Effector memory CD8-positive, alpha-beta T cell (primary cell): Measurements from ENCODE around the gene TIMP3.
A peak's percentile ranks its signal among the peaks of the same experiment; 100 is the strongest.

Experiments
- ATAC-seq: fragments of 150-1000 bp; cut with Tn5 transposase; replicated peaks from 2 replicates; pipeline ENCODE4 v1.10.0; 2021; ENCODE audit warnings: mild to moderate bottlenecking, moderate library complexity
- DNase-seq, 3 experiments: peaks; one replicate each; pipeline ENCODE4 v3.0.0; 2021
- H3K27ac Mint-ChIP-seq, 2 donors: one replicate each; pipeline ENCODE4 v1.8.0; 2022; ENCODE audit warnings: mild to moderate bottlenecking in 2 of 2, mixed read lengths in 2 of 2, moderate library complexity in 2 of 2
- H3K27me3 Mint-ChIP-seq, 2 donors: one replicate each; pipeline ENCODE4 v1.8.0; 2022; ENCODE audit warnings: mixed read lengths in 2 of 2
- H3K36me3 Mint-ChIP-seq: one replicate; pipeline ENCODE4 v1.8.0; 2022; ENCODE audit warnings: mild to moderate bottlenecking, moderate library complexity, mixed read lengths; ENCODE audit not compliant: insufficient read depth
- H3K4me1 Mint-ChIP-seq, 2 donors: one replicate each; pipeline ENCODE4 v1.8.0; 2022; ENCODE audit warnings: low read depth in 2 of 2, mixed read lengths in 2 of 2
- H3K4me3 Mint-ChIP-seq, 2 donors: one replicate each; pipeline ENCODE4 v1.8.0; 2022; ENCODE audit warnings: mild to moderate bottlenecking in 2 of 2, mixed read lengths in 2 of 2, moderate library complexity in 2 of 2
- H3K9me3 Mint-ChIP-seq, 2 donors: one replicate each; pipeline ENCODE4 v1.8.0; 2022; ENCODE audit warnings: mixed read lengths in 2 of 2

The TIMP3 gene

DNA sequence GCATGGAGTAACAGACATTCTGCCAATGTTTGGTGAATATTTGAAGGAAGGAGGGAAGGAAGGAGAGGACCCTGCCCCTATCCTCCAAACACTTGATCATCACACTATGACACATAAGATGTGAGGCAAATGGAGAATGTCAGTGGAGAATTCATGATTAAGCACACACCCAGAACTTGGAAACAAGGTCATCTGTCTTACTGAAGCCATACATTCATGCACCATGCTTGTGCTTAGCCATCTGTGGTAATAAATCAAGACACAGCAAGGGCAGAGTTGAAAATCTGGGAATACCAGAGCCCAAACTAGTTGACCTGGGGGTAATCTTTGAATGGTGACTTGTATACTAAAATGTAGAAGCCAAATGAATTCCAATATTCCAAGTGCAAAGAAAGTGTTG lies 7.9 kb upstream of the TIMP3 start:
- ATAC-seq: no peak
- Mint-ChIP-seq H3K9me3 (no peaks in the 10 kb centered on the region), H3K36me3 (peaks cover 2% of the 10 kb centered on the region), H3K27ac (no peak overlapping the region), H3K4me3 (no peak overlapping the region), H3K27me3 (peaks cover 24 to 35% of the 10 kb centered on the region in 2 donors), H3K4me1 (no peaks in the 10 kb centered on the region)
- DNase-seq: no peak

DNA sequence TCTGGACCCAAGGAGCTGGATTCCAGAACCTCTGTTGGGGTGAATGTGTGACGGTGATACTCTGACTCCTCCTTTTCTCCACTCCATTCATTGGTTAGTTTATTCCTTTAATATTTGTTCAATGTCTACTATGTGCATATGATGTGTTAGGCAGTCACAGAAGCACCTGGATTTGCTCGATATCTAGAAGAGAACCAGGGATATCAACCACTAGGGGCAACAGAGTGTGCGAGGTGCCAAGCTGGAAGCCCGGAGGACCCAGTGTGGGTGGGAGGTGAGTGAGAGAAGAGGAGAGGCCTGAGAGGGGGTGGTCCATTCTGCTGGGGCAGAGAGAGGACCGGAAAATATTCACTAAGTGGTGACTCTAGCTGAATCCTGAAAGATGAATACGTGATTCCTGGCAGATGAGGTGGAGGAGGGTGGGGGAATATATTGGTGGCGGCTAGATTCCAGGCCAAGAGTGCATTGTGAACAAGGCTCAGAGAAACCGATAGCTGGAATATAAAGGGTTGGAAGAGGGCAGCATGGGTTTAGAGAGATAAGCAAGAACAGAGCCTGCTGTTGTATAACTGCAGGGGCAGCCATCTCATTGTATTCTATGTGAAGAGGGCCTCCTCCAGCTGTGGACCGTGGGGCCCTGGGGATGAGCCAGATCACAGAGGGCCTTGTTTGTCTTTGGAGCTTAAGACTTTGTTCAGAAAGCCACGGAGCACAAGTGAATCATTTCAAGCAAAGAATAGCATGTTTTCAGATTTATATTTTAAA lies 6.9 kb upstream of the TIMP3 start:
- peaks cover 25 to 45% of the 10 kb centered on the region in 2 donors for H3K27me3 Mint-ChIP-seq
- H3K36me3 Mint-ChIP-seq: peaks cover 2% of the 10 kb centered on the region
- no peaks in the 10 kb centered on the region for H3K9me3 Mint-ChIP-seq
- DNase-seq (no peak), ATAC-seq (no peak)
- H3K4me1 Mint-ChIP-seq: no peaks in the 10 kb centered on the region
- H3K27ac Mint-ChIP-seq: no peak overlapping the region
- H3K4me3 Mint-ChIP-seq: no peak overlapping the region

DNA sequence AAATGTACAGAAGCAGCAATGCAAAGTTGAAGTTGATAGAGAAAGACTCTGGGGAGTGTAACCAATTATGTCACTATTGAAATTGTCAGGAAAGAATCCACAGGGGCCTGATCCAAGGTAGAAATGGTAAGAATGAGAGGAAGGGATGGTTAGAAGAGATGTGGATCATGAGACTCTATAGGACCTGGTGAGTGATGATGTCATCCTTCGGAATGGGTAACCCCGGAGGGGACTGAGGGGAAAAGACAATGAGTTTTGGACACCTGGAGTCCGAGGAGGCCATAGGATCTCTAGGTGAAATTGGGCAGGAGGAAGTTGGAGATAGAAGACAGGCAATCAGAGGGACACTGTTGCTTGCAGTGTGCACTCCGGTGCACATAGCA lies 6.3 kb upstream of the TIMP3 start:
- DNase-seq (no peak), ATAC-seq (no peak)
- Mint-ChIP-seq H3K4me3 (no peak overlapping the region), H3K9me3 (no peaks in the 10 kb centered on the region), H3K4me1 (no peaks in the 10 kb centered on the region), H3K36me3 (peaks cover 2% of the 10 kb centered on the region), H3K27ac (no peak overlapping the region), H3K27me3 (peaks cover 31 to 51% of the 10 kb centered on the region in 2 donors)

DNA sequence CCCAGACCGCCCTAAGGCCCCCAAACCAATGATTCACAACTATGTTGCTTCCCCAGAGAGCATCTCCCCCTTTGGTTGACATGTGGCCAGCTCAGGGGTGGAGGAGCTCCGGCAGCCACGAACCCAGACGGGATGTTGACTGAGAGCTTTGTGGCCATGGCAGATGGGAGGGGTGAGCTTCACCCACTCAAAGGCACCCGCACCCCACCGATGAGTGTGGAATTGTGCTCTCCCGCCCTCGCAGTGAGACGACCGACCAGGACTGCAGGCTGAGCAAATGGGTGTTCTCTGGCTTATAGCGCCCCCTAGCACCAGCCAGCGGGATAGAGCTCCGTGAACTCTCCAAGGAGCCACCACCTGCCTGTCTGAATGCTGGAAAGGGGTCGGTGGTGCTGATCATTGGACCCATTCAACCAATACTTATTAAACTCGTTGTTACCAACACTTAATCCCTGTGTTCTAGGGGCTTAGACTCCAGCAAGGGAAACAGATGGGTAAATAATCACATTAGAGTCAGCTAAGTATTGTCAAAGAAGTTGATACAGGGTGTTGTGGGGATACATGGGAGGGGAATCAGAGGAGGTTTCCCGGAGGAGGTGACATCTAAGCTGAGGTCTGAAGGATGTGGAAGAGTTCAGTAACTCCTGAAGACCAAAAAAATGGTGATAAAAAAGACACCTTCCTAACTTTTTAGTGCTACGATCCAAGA lies 4.5 kb upstream of the TIMP3 start:
- Mint-ChIP-seq H3K27me3 (peaks cover 42 to 64% of the 10 kb centered on the region in 2 donors), H3K27ac (no peak overlapping the region), H3K9me3 (no peaks in the 10 kb centered on the region), H3K4me1 (peaks cover 0 to 1% of the 10 kb centered on the region in 2 donors), H3K36me3 (peaks cover 2% of the 10 kb centered on the region), H3K4me3 (no peak overlapping the region)
- peak; percentile 24 for ATAC-seq
- peak in 2 of 3 experiments; percentile 8 to 11 for DNase-seq

DNA sequence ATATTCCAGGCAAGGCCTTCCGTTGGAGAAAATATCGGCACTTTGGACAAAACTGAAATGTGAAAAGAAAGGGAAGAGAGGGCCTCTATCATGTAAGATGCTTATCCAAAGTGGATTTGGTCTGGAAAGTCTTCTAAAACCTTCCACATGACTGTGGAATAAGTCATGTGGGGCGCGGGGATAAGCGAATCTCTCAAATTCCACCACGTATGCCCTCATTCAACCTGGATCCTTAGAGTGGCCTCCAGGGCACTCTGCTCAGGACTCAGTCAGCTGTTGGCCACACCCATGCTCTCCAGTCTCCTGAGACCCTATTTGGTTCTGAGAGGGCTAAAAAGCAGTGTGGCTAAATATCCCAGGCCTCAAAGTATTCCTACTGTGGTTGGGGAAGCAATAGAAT lies 2.0 kb upstream of the TIMP3 start:
- Mint-ChIP-seq H3K9me3 (no peaks in the 10 kb centered on the region), H3K4me1 (peaks cover 0 to 1% of the 10 kb centered on the region in 2 donors), H3K36me3 (peaks cover 2% of the 10 kb centered on the region), H3K4me3 (no peak overlapping the region), H3K27ac (no peak overlapping the region), H3K27me3 (peaks cover 63 to 84% of the 10 kb centered on the region in 2 donors)
- DNase-seq: no peak
- no peak for ATAC-seq

DNA sequence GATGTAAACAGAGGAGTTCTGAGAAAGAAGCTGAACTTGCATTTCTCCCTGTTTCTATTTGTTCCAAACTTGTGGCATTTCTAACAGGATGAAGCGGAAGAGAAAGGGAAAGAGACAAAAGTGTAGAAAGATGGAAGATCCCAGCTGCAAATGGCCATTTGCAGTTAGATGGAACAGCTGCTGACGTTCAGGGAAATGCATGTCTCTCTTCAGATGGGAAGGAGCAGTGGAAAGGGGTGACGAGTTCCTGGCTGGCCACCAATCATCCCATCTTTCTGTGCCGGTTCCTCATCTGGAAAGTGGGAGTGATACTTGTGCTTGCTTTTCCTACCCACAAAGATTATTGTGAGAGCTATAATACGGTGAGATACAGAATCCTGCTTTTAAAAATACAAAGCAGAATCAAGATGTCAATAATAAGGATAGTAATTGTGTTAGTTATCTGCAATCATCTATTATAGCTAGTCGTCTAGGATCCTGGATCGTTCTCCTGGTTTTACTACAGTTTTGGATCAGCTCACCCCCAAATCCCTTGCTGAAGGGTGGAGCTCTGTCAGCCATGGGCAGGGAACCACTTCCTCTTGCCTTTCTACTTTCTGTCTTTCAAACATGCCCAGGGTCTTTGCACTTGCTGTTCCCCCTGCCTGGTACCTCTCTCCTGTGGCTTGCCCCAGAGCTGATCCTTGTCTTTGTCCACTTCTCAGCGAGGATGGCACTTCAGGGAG lies 1.2 kb upstream of the TIMP3 start:
- no peak overlapping the region for H3K4me3 Mint-ChIP-seq
- no peaks in the 10 kb centered on the region for H3K9me3 Mint-ChIP-seq
- ATAC-seq (no peak), DNase-seq (no peak)
- peaks cover 66 to 86% of the 10 kb centered on the region in 2 donors for H3K27me3 Mint-ChIP-seq
- H3K4me1 Mint-ChIP-seq: peaks cover 0 to 1% of the 10 kb centered on the region in 2 donors
- peaks cover 2% of the 10 kb centered on the region for H3K36me3 Mint-ChIP-seq
- no peak overlapping the region for H3K27ac Mint-ChIP-seq

DNA sequence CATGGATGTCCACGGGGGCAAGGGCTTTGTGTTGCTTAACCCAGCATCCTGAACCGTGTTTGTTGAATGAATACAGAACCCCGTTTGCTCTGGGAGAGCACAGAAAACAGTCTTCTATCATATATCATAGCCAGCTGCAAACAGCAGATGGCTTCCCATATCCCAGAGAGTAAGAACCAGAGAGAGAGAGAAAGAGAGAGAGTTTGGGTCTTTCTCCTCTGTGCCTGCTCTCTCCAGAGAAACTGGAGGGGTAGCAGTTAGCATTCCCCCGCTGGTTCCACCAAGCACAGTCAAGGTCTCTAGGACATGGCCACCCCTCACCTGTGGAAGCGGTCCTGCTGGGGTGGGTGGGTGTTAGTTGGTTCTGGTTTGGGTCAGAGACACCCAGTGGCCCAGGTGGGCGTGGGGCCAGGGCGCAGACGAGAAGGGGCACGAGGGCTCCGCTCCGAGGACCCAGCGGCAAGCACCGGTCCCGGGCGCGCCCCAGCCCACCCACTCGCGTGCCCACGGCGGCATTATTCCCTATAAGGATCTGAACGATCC lies 440 bp upstream of the TIMP3 start:
- Mint-ChIP-seq H3K4me1 (peaks cover 0 to 1% of the 10 kb centered on the region in 2 donors), H3K27ac (no peak overlapping the region), H3K4me3 (no peak overlapping the region), H3K9me3 (no peaks in the 10 kb centered on the region), H3K36me3 (peaks cover 2% of the 10 kb centered on the region), H3K27me3 (peaks cover 63 to 87% of the 10 kb centered on the region in 2 donors)
- no peak for ATAC-seq
- DNase-seq: no peak

DNA sequence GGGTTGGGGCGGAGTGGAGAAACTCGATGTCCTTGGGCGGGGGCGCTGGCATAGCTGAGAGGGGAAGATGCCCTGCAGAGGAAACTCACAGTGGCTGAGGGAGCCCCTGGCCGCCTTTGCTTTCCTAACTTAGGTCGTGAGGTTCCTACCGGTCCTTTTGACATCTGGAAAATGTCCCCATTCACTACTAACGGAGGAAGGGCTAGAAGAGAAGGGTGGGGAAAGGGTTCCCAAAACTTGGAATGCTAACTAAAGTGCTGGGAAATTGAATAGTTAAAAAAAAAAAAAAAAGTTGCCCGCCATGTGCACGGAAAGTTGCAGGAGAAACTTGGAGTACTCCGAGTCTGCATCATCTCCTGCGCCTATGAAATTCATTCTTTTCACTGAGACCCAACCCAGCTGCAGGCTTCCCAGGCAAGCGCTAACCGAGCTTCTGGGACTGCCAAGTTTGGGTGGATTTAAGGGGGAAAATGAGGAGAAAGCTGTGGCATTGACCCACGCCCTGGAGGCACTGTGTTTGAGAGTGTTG lies 796 bp downstream of the TIMP3 start:
- Mint-ChIP-seq H3K36me3 (no peaks in the 10 kb centered on the region), H3K27me3 (peaks cover 53 to 82% of the 10 kb centered on the region in 2 donors), H3K9me3 (no peaks in the 10 kb centered on the region), H3K4me3 (no peak overlapping the region), H3K27ac (no peak overlapping the region), H3K4me1 (peaks cover 0 to 1% of the 10 kb centered on the region in 2 donors)
- no peak for DNase-seq
- ATAC-seq: no peak

DNA sequence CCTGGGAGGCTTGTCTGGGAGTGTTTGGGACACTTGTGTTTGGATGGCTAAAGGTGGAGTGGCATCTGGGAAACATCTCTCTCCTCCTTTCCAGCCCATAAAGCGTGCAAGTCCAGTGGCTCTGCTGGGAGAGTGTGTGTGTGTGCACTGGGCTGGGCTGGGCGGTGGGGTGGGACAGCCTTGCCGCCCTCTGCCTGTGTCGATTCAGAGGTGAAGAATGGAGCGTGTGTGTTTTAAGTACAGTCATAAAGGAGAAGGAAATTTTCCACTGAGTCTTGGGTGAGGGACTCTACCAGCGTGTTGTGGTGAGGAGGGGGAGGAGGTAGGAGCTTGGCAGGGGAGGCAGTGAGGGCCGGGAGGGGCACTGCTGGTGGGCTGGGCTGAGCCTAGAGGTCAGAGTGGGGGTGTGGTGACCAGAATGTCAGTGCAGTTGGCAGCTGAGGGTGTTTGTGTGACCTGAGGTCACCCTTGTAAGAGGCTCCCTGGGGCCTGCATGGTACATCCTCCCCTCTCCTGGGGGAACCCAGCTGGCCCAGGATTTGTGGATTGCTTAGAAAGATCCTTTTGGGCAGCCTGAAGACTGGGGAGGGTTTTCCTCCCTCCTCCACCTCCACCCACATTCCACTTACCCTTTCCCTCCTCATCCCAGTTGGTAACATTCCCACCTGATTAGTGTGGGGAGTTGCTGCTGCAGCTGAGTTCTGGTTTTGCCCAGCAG lies 1.7 kb downstream of the TIMP3 start:
- H3K4me3 Mint-ChIP-seq: no peak overlapping the region
- peaks cover 47 to 83% of the 10 kb centered on the region in 2 donors for H3K27me3 Mint-ChIP-seq
- ATAC-seq: no peak
- H3K36me3 Mint-ChIP-seq: no peaks in the 10 kb centered on the region
- peak overlapping the region in 1 of 2 donors; percentile 38 for H3K27ac Mint-ChIP-seq
- H3K4me1 Mint-ChIP-seq: peaks cover 0 to 1% of the 10 kb centered on the region in 2 donors
- DNase-seq: no peak
- H3K9me3 Mint-ChIP-seq: no peaks in the 10 kb centered on the region

DNA sequence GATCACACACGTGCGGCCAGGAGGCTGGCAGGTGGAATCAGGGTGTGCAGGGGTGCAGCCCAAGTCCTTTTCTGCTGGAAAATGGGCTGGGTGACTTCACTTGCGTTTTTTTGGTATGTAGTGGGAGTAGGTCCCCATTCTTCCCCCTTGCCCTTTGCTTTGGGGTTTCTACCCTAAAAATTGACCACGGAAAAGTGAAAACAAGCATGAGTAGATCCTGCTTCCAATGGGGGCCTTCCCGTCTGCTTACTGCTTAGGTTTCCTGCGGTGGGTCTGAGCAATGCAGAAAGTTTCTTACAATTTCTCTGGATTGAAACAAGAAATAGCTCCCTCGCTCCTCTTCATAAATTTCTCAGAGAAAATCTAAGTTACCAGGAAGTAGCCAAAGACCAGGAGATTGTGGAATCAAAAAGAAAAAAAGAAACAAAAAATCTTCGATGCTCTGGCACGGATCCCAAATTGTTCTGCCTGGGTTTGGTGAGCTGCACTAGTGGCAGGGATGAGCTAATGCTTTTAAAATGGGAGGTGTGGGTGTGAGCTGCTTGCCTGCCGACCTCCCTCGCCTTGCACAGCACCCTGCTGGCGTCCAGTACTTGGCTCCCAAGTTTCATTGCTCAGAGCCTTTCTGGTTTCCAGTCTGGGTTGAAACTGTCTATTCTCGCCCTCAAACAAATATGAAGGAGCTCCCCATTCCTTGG lies 2.4 kb downstream of the TIMP3 start:
- Mint-ChIP-seq H3K9me3 (no peaks in the 10 kb centered on the region), H3K27ac (no peak overlapping the region), H3K4me1 (peaks cover 0 to 1% of the 10 kb centered on the region in 2 donors), H3K27me3 (peaks cover 51 to 85% of the 10 kb centered on the region in 2 donors), H3K4me3 (no peak overlapping the region), H3K36me3 (no peaks in the 10 kb centered on the region)
- ATAC-seq: no peak
- no peak for DNase-seq

DNA sequence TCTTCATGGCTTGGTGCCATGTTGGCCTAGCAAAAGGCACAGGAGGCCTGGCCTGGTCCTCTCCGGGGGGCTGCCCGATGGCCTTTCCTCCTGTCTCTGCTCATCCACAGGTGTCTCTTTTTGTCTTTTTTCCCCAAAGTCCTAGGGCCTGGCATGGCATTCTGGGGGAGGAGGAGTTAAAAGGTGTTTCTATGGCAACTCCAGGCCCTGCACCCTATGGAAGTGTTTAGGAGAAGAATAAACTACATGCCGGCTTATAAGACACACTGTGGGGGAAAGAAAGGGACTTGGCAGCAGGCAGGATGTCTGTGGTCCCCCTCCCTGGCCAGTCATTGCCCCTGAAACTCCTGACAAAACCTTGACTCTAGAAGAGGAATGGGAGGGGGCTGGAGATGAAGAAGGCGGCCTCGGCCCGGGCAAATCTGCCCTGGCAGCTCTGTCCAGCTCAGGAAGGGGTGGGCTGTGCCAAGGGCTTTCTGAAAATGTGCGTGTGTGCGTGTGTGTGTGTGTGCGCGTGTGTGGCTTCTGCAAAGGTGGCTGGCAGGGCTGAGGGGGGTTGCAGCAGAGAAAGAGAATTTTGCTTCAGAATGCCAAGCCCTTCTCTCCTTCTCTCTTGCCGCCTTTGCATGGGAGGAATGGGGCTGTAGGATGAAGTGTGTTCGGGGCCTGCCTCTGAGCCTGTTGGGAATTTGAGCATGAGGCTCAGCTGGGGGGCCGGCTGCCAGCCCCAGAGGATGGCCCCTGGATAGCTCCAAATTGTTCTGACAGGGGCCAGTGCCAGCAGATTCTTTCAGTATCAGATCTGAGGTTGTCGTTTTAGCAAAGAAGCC lies 3.2 kb downstream of the TIMP3 start:
- Mint-ChIP-seq H3K4me3 (no peak overlapping the region), H3K4me1 (peaks cover 0 to 1% of the 10 kb centered on the region in 2 donors), H3K27me3 (peaks cover 51 to 85% of the 10 kb centered on the region in 2 donors), H3K9me3 (no peaks in the 10 kb centered on the region), H3K36me3 (no peaks in the 10 kb centered on the region), H3K27ac (no peak overlapping the region)
- DNase-seq (no peak), ATAC-seq (no peak)
